Measurements from ENCODE around the gene MCTP1. TPM values are rescaled to one million over a fixed set of nuclear protein-coding genes. Genes with fewer than 3 reads are reported as not detected.

Gene MCTP1
- total RNA-seq, 1 experiment from 2014 or later: 5.6 TPM

GRCh38 chr5:94745786-94746730 is 538.8 kb downstream of the MCTP1 start:
- no peaks in the 10 kb centered on the region for H3K36me3 Mint-ChIP-seq
- POLR2A ChIA-PET: interaction anchor here (0.6 kb wide), 1 partner anchor 527 kb away, joined by 3 read pairs; no protein-coding TSS in a partner anchor

GRCh38 chr5:94744906-94745305 is 540.0 kb downstream of the MCTP1 start:
- POLR2A ChIA-PET: no interaction called here
- no peak overlapping the region for H3K4me3 Mint-ChIP-seq
- DNase-seq (ENCODE audit: low spot score): no peak
- ATAC-seq: no peak
- peaks cover 12% of the 10 kb centered on the region for H3K4me1 Mint-ChIP-seq
- CTCF ChIA-PET: no interaction called here
- no peak overlapping the region for H3K27ac Mint-ChIP-seq
- TF ChIP-seq, protein P1, sequence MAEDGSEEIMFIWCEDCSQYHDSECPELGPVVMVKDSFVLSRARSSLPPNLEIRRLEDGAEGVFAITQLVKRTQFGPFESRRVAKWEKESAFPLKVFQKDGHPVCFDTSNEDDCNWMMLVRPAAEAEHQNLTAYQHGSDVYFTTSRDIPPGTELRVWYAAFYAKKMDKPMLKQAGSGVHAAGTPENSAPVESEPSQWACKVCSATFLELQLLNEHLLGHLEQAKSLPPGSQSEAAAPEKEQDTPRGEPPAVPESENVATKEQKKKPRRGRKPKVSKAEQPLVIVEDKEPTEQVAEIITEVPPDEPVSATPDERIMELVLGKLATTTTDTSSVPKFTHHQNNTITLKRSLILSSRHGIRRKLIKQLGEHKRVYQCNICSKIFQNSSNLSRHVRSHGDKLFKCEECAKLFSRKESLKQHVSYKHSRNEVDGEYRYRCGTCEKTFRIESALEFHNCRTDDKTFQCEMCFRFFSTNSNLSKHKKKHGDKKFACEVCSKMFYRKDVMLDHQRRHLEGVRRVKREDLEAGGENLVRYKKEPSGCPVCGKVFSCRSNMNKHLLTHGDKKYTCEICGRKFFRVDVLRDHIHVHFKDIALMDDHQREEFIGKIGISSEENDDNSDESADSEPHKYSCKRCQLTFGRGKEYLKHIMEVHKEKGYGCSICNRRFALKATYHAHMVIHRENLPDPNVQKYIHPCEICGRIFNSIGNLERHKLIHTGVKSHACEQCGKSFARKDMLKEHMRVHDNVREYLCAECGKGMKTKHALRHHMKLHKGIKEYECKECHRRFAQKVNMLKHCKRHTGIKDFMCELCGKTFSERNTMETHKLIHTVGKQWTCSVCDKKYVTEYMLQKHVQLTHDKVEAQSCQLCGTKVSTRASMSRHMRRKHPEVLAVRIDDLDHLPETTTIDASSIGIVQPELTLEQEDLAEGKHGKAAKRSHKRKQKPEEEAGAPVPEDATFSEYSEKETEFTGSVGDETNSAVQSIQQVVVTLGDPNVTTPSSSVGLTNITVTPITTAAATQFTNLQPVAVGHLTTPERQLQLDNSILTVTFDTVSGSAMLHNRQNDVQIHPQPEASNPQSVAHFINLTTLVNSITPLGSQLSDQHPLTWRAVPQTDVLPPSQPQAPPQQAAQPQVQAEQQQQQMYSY (CRISPR knock-in tag; IDR thresholded peaks at IDR 0.05): no peak
- TF ChIP-seq, protein P2, sequence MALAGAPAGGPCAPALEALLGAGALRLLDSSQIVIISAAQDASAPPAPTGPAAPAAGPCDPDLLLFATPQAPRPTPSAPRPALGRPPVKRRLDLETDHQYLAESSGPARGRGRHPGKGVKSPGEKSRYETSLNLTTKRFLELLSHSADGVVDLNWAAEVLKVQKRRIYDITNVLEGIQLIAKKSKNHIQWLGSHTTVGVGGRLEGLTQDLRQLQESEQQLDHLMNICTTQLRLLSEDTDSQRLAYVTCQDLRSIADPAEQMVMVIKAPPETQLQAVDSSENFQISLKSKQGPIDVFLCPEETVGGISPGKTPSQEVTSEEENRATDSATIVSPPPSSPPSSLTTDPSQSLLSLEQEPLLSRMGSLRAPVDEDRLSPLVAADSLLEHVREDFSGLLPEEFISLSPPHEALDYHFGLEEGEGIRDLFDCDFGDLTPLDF (CRISPR knock-in tag; IDR thresholded peaks at IDR 0.05): no peak
- TF ChIP-seq TCF7 (CRISPR knock-in tag; IDR thresholded peaks at IDR 0.05; ENCODE audit: low read depth) (no peak), GRHL2 (CRISPR knock-in tag; IDR thresholded peaks at IDR 0.05; ENCODE audit: insufficient replicate concordance, severe bottlenecking) (no peak), USF2 (CRISPR knock-in tag; IDR thresholded peaks at IDR 0.05) (no peak), ZNF512 (CRISPR knock-in tag; IDR thresholded peaks at IDR 0.05; ENCODE audit: borderline replicate concordance) (no peak), NFYB (CRISPR knock-in tag; conservative IDR thresholded peaks at IDR 0.05; ENCODE audit: low read depth) (no peak), IRF2 (CRISPR knock-in tag; IDR thresholded peaks at IDR 0.05; ENCODE audit: borderline replicate concordance, low read depth) (no peak), FOXK1 (CRISPR knock-in tag; IDR thresholded peaks at IDR 0.05) (no peak), MAX (CRISPR knock-in tag; IDR thresholded peaks at IDR 0.05) (no peak), NFATC4 (CRISPR knock-in tag; IDR thresholded peaks at IDR 0.05) (no peak), MYBL2 (CRISPR knock-in tag; IDR thresholded peaks at IDR 0.05) (no peak), FOXP1 (CRISPR knock-in tag; IDR thresholded peaks at IDR 0.05; ENCODE audit: borderline replicate concordance) (no peak), ZNF671 (CRISPR knock-in tag; IDR thresholded peaks at IDR 0.05) (no peak), SP1 (CRISPR knock-in tag; conservative IDR thresholded peaks at IDR 0.05) (no peak)
- H3K27me3 Mint-ChIP-seq (ENCODE audit: low read depth): no peaks in the 10 kb centered on the region
- no peaks in the 10 kb centered on the region for H3K9me3 Mint-ChIP-seq
- no peaks in the 10 kb centered on the region for H3K36me3 Mint-ChIP-seq

More at GRCh38 chr5:94745786-94746730, 538.8 kb downstream of the MCTP1 start:
- peaks cover under 1% of the 10 kb centered on the region; the same call in 1 of the 2 replicates for H3K4me1 Mint-ChIP-seq
- no peaks in the 10 kb centered on the region for H3K9me3 Mint-ChIP-seq
- no peaks in the 10 kb centered on the region for H3K27me3 Mint-ChIP-seq (ENCODE audit: low read depth)
- no peak for ATAC-seq
- no peak for DNase-seq (ENCODE audit: low spot score)
- H3K4me3 Mint-ChIP-seq: no peak overlapping the region
- TF ChIP-seq JAZF1 (CRISPR knock-in tag; IDR thresholded peaks at IDR 0.05) (no peak), ZNF121 (CRISPR knock-in tag; IDR thresholded peaks at IDR 0.05) (no peak), KAT7 (CRISPR knock-in tag; IDR thresholded peaks at IDR 0.05; ENCODE audit: borderline replicate concordance) (no peak), SMAD4 (CRISPR knock-in tag; IDR thresholded peaks at IDR 0.05) (no peak), NFE2L1 (CRISPR knock-in tag; IDR thresholded peaks at IDR 0.05) (no peak), FOXP1 (CRISPR knock-in tag; IDR thresholded peaks at IDR 0.05; ENCODE audit: borderline replicate concordance) (no peak), ZNF138 (CRISPR knock-in tag; conservative IDR thresholded peaks at IDR 0.05) (no peak), TEAD1 (CRISPR knock-in tag; IDR thresholded peaks at IDR 0.05) (no peak), ZNF671 (CRISPR knock-in tag; IDR thresholded peaks at IDR 0.05) (no peak), ZNF416 (CRISPR knock-in tag; IDR thresholded peaks at IDR 0.05) (no peak), ATF3 (CRISPR knock-in tag; conservative IDR thresholded peaks at IDR 0.05) (no peak), OVOL2 (CRISPR knock-in tag; IDR thresholded peaks at IDR 0.05; ENCODE audit: borderline replicate concordance) (no peak), IRF2 (CRISPR knock-in tag; IDR thresholded peaks at IDR 0.05; ENCODE audit: borderline replicate concordance, low read depth) (no peak), CBFB (CRISPR knock-in tag; IDR thresholded peaks at IDR 0.05; ENCODE audit: low read depth) (no peak), HMGA2 (CRISPR knock-in tag; IDR thresholded peaks at IDR 0.05) (no peak), NR3C1 (CRISPR knock-in tag; conservative IDR thresholded peaks at IDR 0.05; ENCODE audit: low read depth) (no peak)
- TF ChIP-seq, protein P3, sequence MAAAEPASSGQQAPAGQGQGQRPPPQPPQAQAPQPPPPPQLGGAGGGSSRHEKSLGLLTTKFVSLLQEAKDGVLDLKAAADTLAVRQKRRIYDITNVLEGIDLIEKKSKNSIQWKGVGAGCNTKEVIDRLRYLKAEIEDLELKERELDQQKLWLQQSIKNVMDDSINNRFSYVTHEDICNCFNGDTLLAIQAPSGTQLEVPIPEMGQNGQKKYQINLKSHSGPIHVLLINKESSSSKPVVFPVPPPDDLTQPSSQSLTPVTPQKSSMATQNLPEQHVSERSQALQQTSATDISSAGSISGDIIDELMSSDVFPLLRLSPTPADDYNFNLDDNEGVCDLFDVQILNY (CRISPR knock-in tag; IDR thresholded peaks at IDR 0.05): no peak
- H3K27ac Mint-ChIP-seq: no peak overlapping the region
- CTCF ChIA-PET: no interaction called here

Measured in WTC11 (cell line).